Measurements from ENCODE around the gene CCIN. TPM values are rescaled to one million over a fixed set of nuclear protein-coding genes. Genes with fewer than 3 reads are reported as not detected.
A peak's percentile ranks its signal among the peaks of the same experiment; 100 is the strongest.

Gene CCIN
- total RNA-seq, 1 donor from 2014 or later, result not detected

- TF ChIP-seq CTCF (conservative IDR thresholded peaks at IDR 0.05), result no peak
- Mint-ChIP-seq H3K27me3 (peaks cover 13% of the 10 kb centered on the region), H3K4me1 (ENCODE audit: unreplicated experiment) (peaks cover 39% of the 10 kb centered on the region), H3K36me3 (no peaks in the 10 kb centered on the region), H3K27ac (no peak overlapping the region), H3K9me3 (no peaks in the 10 kb centered on the region), H3K4me3 (no peak overlapping the region)
- DNase-seq (ENCODE audit: extremely low spot score, unreplicated experiment), result no peak
Observed at GRCh38 chr9:36165826-36166167, 3.4 kb upstream of the CCIN start.

- H3K36me3 Mint-ChIP-seq, result no peaks in the 10 kb centered on the region
- H3K27ac Mint-ChIP-seq, result peak overlapping the region; percentile 23
- peaks cover 34% of the 10 kb centered on the region for H3K4me1 Mint-ChIP-seq (ENCODE audit: unreplicated experiment)
- H3K9me3 Mint-ChIP-seq, result no peaks in the 10 kb centered on the region
- peak; percentile 95 for TF ChIP-seq CTCF (conservative IDR thresholded peaks at IDR 0.05)
- peaks cover 13% of the 10 kb centered on the region for H3K27me3 Mint-ChIP-seq
- peak; percentile 87 for DNase-seq (ENCODE audit: extremely low spot score, unreplicated experiment)
- H3K4me3 Mint-ChIP-seq, result peak overlapping the region; percentile 52
Observed at GRCh38 chr9:36166168-36166927, 2.8 kb upstream of the CCIN start.

- DNase-seq (ENCODE audit: extremely low spot score, unreplicated experiment), result no peak
- Mint-ChIP-seq H3K9me3 (no peaks in the 10 kb centered on the region), H3K36me3 (no peaks in the 10 kb centered on the region), H3K27me3 (peaks cover 8% of the 10 kb centered on the region), H3K4me1 (ENCODE audit: unreplicated experiment) (peaks cover 11% of the 10 kb centered on the region), H3K4me3 (no peak overlapping the region), H3K27ac (no peak overlapping the region)
- TF ChIP-seq CTCF (conservative IDR thresholded peaks at IDR 0.05), result no peak
Observed at GRCh38 chr9:36169708-36170107, 520 bp downstream of the CCIN start.

GRCh38 chr9:36170531-36170930 lies 1.3 kb downstream of the CCIN start:
- H3K27ac Mint-ChIP-seq, result no peak overlapping the region
- H3K9me3 Mint-ChIP-seq, result no peaks in the 10 kb centered on the region
- DNase-seq (ENCODE audit: extremely low spot score, unreplicated experiment), result no peak
- no peak for TF ChIP-seq CTCF (conservative IDR thresholded peaks at IDR 0.05)
- H3K36me3 Mint-ChIP-seq, result no peaks in the 10 kb centered on the region
- no peak overlapping the region for H3K4me3 Mint-ChIP-seq
- peaks cover 6% of the 10 kb centered on the region for H3K27me3 Mint-ChIP-seq
- peaks cover 5% of the 10 kb centered on the region for H3K4me1 Mint-ChIP-seq (ENCODE audit: unreplicated experiment)

DNA sequence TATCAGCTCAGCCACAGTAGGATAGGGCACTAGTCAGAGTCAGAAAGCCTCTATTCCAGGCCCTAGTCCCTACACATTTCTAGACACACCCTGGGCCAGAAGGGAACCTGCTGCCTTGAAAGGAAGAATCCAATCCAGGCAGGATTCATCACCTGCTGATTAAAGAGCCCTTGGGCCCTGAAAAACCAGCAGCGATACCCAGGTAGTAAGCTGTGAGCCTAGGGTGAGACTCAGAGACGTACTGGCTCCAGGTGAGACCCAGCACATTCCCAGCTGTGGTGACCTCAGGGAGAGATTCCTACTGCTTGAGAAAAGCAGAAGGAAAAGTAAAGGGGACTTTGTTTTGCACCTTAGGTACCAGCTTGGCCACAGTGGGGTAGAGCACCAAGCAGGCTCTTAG lies 4.7 kb downstream of the CCIN start:
- Mint-ChIP-seq H3K27ac (no peak overlapping the region), H3K4me3 (no peak overlapping the region), H3K4me1 (ENCODE audit: unreplicated experiment) (no peaks in the 10 kb centered on the region), H3K36me3 (no peaks in the 10 kb centered on the region), H3K27me3 (peaks cover 3% of the 10 kb centered on the region), H3K9me3 (no peaks in the 10 kb centered on the region)
- no peak for TF ChIP-seq CTCF (conservative IDR thresholded peaks at IDR 0.05)
- DNase-seq (ENCODE audit: extremely low spot score, unreplicated experiment), result no peak

Measured in type B pancreatic cell (in vitro differentiated cells).